Activated naive CD4-positive, alpha-beta T cell treated with anti-CD3 and anti-CD28 coated beads, Interleukin-2, amount 50 U/mL, for 72 hours (primary cell): ENCODE data around the gene SMS. TPM values are rescaled to one million over a fixed set of nuclear protein-coding genes. Genes with fewer than 3 reads are reported as not detected.
A peak's percentile ranks its signal among the peaks of the same experiment; 100 is the strongest.

Experiments
- ATAC-seq, 2 donors: fragments of 150-1000 bp; cut with Tn5 transposase; 2 replicates each; pipeline ENCODE4 v1.10.0; 2021; ENCODE audit warnings: mild to moderate bottlenecking in 2 of 2, moderate library complexity in 2 of 2
- DNase-seq, 2 donors: peaks; one replicate each; pipeline ENCODE4 v3.0.0; 2021 to 2022; ENCODE audit warnings: low spot score in 2 of 2
- H3K27ac Mint-ChIP-seq, 2 donors: one replicate each; pipeline ENCODE4 v1.8.0; 2022; ENCODE audit warnings: mild to moderate bottlenecking in 2 of 2, mixed read lengths in 2 of 2
- H3K36me3 Mint-ChIP-seq, 2 donors: one replicate each; pipeline ENCODE4 v1.8.0; 2022; ENCODE audit warnings: mixed read lengths in 2 of 2
- H3K9me3 Mint-ChIP-seq, 2 donors: one replicate each; pipeline ENCODE4 v1.8.0; 2022; ENCODE audit warnings: mixed read lengths in 2 of 2
- total RNA-seq, 2 donors: library from RNA; stranded (reverse); gene quantifications; one replicate each; pipeline ENCODE4 v1.2.3, GENCODE V29; 2022

The SMS gene
- total RNA-seq, 2 donors from 2014 or later: 38.0 to 105 TPM

DNA sequence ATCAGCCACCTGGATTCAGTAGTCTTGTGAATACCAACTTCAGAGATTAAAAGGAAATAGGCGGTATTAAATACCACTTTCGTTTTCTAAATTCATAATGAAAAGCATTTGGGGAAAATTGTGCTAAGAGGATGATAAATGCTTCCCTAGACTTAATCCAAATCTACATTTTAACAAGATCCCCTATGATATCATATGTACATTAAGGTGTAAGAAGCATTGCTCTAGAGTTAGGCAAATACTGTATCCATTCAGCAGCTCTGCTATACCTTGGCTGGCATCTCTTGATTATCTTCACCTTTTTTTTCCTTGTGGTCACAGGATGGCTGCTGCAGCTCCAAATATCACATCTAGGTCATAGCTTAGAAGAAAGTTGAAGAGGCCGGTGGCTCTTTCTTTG is 51.0 kb downstream of the SMS start:
- peak; percentile 40 to 46 for ATAC-seq
- H3K27ac Mint-ChIP-seq: peak overlapping the region; percentile 44 to 54

DNA sequence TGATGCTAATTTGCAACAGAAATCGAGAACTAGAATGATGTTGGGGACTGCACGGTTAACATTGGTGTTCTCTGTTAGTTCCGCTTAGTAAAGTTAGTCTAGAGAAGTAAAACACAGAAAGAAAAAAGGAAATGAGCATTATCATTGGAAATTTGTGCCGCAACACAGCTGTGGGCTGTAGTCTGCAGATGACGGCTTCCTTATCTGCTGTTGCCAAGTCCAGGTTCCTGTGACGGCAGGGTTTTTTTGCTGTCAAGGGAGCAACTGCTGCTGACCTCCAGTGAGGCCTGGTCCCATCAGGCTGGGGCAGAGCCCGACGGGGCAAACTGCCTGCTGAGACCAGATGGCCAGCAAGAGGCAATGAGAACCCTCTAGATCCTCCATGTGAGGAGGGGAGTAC is 52.8 kb downstream of the SMS start:
- Mint-ChIP-seq H3K9me3 (no peaks in the 10 kb centered on the region), H3K36me3 (peaks cover 0 to 25% of the 10 kb centered on the region in 2 donors), H3K27ac (no peak overlapping the region)
- DNase-seq (no peak), ATAC-seq (no peak)

More for the DNA sequence above, 51.0 kb downstream of the SMS start:
- no peak for DNase-seq
- Mint-ChIP-seq H3K36me3 (peaks cover 0 to 31% of the 10 kb centered on the region in 2 donors), H3K9me3 (no peaks in the 10 kb centered on the region)

DNA sequence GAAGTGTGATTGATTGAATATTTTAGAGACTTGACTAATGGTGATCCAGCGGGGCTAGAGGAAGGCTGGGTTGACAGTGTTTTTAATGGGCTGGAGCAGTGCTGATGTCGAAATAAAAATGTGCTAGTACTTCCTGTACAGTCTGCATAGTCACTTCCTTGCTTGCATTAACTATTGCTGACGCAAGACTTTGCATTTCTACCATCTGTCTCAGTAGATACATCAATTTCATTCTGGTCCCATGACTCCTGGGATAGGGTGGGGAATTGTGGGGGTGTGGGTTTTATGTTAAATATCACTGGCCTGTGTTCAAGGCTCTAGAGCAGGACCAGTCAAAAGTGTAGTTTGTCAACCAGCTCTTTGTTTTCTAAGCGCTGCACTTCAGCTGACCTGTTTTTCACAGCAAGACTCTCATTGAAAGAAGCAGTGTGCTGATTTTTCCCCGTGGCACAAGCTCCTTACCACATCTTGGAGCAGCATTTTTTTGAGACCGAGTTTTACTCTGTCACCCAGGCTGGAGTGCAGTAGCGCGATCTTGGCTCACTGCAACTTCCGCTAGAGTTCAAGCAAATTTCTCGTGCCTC is 56.5 kb downstream of the SMS start:
- no peak overlapping the region for H3K27ac Mint-ChIP-seq
- DNase-seq: no peak
- H3K36me3 Mint-ChIP-seq: peaks cover 0 to 14% of the 10 kb centered on the region in 2 donors
- ATAC-seq: no peak
- no peaks in the 10 kb centered on the region for H3K9me3 Mint-ChIP-seq

DNA sequence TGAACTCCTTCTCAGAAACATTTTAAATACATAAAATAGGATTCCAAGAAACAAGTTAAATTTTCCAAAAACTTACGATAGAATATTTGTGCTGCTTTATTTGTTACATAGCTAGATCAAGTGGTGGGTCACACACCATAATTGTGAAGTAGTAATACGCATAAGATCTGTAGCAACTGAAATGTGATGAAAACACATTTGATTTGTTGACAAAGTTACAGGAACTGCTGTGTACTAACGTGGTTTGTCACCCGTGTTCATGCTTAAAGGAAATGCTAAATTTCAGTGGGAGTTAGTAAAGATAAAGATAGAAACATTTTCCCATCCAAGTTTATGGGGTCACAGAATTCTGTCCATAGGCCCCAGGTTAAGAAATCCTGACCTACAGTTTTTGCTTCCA is 57.5 kb downstream of the SMS start:
- H3K27ac Mint-ChIP-seq: no peak overlapping the region
- no peaks in the 10 kb centered on the region for H3K9me3 Mint-ChIP-seq
- ATAC-seq: no peak
- H3K36me3 Mint-ChIP-seq: peaks cover 5 to 20% of the 10 kb centered on the region in 2 donors
- DNase-seq: no peak

DNA sequence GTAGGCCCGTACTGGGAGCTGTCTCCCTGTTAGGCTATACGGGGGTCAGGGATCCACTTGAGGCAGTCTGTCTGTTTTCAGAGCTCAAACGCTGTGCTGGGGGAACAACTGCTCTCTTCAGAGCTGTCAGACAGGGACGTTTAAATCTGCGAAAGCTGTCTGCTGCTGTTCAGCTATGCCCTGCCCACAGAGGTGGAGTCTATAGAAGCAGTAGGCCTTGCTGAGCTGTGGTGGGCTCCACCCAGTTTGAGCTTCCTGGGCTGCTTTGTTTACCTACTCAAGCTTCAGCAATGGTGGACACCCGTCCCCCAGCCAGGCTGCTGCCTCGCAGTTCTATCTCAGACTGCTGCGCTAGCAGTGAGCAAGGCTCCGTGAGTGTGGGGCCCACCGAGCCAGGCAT is 64.4 kb downstream of the SMS start:
- DNase-seq: no peak
- peaks cover 12 to 19% of the 10 kb centered on the region in 2 donors for H3K36me3 Mint-ChIP-seq
- no peaks in the 10 kb centered on the region for H3K9me3 Mint-ChIP-seq
- ATAC-seq: no peak
- H3K27ac Mint-ChIP-seq: no peak overlapping the region

DNA sequence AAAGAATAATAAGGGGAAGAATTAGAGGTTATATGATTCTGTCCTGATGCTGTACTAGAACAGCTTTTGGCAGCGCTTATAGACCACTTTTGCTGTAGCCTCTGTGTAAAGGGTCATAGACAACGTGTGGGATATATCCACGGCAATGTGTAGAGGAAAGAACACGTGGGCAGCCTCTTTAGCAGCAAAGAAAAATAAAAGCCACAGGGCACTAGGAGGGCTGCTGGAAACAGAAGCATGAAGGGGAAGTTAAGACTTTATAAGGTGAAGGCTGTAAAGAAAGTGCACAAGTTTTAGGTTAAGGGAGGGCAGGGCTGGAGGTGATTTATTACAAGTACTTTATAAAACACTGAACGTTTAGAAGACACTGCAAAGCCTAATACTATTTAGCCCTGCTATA is 71.5 kb downstream of the SMS start:
- H3K9me3 Mint-ChIP-seq: peaks cover 0 to 4% of the 10 kb centered on the region in 2 donors
- no peak for ATAC-seq
- no peaks in the 10 kb centered on the region for H3K36me3 Mint-ChIP-seq
- H3K27ac Mint-ChIP-seq: no peak overlapping the region
- DNase-seq: no peak

DNA sequence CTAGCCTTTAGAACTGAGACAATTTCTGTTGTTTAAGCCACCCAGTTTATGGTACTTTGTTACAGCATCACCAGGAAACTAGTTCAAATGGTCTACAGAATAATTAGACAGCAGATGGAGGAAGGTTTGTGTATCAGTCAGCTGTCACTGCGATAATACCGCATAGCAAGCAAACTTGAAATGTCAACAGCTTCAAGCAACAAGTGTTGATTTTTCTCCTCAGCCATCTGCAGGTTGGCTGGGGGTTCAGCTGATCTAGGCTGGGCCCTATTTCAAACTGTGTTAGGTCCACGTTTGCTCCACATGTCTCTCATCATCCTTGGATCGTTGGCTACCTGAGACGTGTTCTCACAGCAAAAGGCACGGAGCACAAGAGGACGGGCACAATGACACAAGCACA is 72.4 kb downstream of the SMS start:
- Mint-ChIP-seq H3K27ac (no peak overlapping the region), H3K9me3 (peaks cover 0 to 4% of the 10 kb centered on the region in 2 donors), H3K36me3 (no peaks in the 10 kb centered on the region)
- no peak for ATAC-seq
- no peak for DNase-seq

DNA sequence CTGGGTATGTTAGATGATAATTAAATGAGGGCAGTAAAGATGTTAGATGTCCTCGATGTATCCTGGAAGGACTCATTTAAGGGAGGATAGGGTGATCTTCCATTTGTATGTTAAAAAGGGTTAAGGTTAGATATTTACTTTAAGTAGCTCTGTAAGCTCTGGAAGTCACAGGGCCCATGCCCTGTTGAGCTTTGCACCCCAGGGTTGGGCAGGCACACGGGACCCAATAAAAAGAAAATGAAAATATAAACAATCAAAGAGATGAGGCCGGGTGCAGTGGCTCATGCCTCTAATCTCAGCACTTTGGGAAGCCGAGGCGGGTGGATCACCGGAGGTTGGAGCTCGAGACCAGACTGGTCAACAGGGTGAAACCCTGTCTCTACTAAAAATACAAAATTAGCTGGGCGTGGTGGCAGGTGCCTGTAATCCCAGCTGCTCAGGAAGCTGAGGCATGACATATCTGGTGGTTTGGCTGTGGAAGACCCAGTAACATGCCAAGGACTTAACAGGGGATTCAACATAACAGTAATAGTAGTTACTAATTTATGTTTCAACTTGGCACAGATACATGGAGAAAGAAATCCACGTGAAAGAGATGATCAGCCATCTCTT is 74.7 kb downstream of the SMS start:
- DNase-seq: no peak
- no peak for ATAC-seq
- H3K36me3 Mint-ChIP-seq: no peaks in the 10 kb centered on the region
- H3K27ac Mint-ChIP-seq: no peak overlapping the region
- peaks cover 0 to 1% of the 10 kb centered on the region in 2 donors for H3K9me3 Mint-ChIP-seq

DNA sequence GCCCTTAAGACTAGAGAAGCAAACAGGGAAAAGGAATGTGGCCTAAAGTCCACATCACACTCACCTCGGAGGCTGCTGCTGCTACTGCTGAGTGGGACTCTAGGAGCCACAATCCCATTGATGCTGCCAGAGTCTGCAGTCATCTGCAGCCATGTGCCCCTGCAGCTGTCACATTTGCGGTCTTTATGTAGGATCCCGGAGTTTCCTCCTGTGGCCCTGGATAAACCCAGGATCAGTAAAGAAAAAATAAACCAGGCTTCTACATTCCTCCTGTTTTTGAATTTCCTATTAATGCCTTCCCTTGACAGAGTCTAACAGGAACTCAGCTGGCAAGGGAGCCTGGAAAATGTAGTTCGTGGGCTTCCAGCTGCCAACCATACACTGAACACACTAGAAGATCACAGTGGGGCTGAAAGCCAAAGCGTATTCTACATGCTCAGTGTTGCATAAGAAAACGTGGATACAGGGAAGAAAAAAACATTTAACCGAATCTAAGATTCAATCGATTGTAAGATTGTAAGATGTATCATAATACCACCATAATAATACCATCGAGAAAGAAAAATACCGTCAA is 81.3 kb downstream of the SMS start:
- no peak overlapping the region for H3K27ac Mint-ChIP-seq
- ATAC-seq (no peak), DNase-seq (no peak)
- H3K9me3 Mint-ChIP-seq: no peaks in the 10 kb centered on the region
- H3K36me3 Mint-ChIP-seq: no peaks in the 10 kb centered on the region

DNA sequence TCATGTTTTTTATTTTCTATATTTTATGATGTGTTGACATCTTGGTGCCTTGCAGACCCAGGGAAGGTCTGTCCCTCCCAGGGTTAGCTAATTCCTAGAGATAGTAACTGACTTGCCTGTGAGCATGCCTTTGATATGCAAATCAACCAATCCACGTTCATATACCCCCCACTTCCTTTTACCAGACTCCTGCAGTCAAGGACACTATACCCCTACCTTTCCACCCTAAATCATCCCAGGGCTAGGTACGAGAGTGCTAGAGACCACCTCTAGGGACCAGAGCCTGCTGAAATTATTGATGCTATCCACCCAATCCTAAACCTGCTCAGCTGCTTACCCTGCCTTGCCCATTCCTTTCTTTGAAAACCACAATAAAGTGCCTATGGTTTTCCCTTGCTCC is 84.1 kb downstream of the SMS start:
- ATAC-seq: no peak
- H3K36me3 Mint-ChIP-seq: peaks cover 0 to 7% of the 10 kb centered on the region in 2 donors

DNA sequence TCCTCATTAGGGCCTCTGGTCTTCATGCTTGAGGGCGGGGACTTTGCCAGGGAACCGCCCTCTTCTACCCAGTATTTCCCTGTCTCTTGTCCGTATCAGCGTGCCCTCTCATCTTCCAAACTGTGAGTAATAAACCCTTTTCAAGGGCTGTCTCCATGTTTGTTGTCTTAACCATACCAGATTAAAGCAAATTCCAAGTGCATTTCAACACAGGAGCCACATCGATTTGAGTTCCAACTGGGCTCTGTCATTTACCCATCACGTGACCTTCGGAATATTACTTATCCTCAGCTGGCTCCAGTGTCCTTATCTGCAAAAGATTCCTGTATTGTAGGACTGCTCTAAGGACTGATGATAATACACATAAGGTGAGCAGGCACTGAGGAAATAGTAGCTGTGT is 85.2 kb downstream of the SMS start:
- Mint-ChIP-seq H3K9me3 (no peaks in the 10 kb centered on the region), H3K27ac (no peak overlapping the region), H3K36me3 (peaks cover 0 to 7% of the 10 kb centered on the region in 2 donors)
- no peak for DNase-seq
- no peak for ATAC-seq

More for the DNA sequence above, 84.1 kb downstream of the SMS start:
- Mint-ChIP-seq H3K27ac (no peak overlapping the region), H3K9me3 (no peaks in the 10 kb centered on the region)
- DNase-seq: no peak

DNA sequence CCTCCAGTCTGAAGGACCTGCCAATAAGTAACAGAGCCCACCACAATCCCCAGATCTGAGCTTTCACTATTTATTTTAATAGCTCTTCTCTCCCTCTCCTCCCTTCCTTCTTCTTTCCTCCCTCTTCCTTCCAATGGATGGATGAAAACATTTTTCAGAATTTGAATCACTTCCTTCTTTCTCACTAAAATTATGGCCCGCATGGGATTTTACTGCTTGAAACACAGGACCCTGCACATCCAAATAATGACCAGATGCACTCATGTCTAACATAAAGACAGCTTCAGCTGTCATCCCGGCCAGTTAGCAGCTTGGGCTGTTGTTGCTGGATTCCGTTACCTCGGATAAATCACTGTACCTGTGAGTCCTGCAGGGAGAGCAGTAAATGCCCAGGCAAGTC is 86.2 kb downstream of the SMS start:
- peaks cover 0 to 7% of the 10 kb centered on the region in 2 donors for H3K36me3 Mint-ChIP-seq
- ATAC-seq: no peak
- H3K27ac Mint-ChIP-seq: no peak overlapping the region
- DNase-seq: no peak
- no peaks in the 10 kb centered on the region for H3K9me3 Mint-ChIP-seq

DNA sequence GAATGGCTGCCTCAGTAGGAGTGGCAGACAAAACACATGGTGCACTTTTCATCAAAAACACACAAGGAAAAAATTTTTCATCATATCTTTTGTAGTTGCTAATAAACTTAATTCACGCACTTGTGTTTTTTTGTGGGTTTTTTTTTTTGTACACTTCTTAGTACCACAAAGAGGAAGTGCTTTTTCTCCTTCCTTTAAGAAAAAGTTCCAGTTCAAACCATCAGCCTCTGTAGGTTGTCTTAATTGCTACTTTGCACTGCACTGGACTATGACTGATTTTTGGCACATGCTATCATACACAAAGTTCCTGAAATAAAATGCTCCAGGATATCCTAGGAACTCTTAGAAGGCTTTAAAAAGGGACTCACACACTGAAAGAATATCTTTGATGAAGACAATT is 91.6 kb downstream of the SMS start, which contains the start of gene PHEX:
Gene PHEX (plus strand): TSS at position 242 of the 400 bp plus-strand sequence. CDS start 681 bp downstream, outside the sequence.
- ATAC-seq: no peak
- no peak within 1 kb of the TSS for H3K27ac Mint-ChIP-seq
- no peak for DNase-seq
- H3K36me3 Mint-ChIP-seq: peaks cover 0 to 7% of the 10 kb centered on the region in 2 donors
- no peaks in the 10 kb centered on the region for H3K9me3 Mint-ChIP-seq

DNA sequence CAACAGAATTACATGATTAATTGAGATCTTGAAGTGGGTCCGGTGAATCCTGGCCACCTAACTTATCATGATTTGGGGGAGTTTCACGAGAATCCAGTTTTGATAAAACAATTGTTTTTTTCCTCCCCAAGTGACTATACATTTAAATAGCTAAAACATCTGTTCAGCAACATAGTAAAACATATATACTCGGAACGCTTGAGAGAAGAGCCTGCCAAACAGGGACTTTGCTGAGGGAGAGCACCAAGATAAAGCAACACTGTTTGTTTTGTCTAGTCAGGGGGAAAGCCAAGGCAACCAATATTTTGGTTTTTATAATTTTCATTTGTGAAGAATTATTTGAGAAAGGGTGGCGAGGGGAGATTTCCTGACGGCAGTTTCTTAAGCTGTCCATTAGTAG is 92.0 kb downstream of the SMS start:
- no peak for DNase-seq
- H3K36me3 Mint-ChIP-seq: peaks cover 0 to 4% of the 10 kb centered on the region in 2 donors
- ATAC-seq: no peak
- no peak overlapping the region for H3K27ac Mint-ChIP-seq
- H3K9me3 Mint-ChIP-seq: no peaks in the 10 kb centered on the region

DNA sequence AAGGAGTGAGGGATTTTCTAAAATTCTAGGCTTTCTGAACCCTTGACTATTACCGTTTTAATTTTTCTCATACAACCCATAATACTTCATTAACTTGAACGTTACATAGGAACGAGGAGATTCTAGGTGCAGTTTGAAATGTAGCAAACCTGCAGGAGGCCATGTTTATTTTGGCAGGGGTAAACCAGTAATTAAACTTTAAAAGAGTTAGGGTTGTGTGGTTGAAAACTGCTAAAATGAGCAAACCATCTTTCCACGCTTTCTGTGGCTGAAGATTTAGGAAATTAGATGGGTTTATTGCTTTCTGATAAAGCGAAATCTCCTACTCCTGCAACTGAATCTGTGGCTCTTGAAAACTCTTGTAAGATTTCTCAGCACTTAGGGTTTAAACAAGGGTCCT is 93.3 kb downstream of the SMS start:
- no peaks in the 10 kb centered on the region for H3K36me3 Mint-ChIP-seq
- H3K27ac Mint-ChIP-seq: no peak overlapping the region
- ATAC-seq (no peak), DNase-seq (no peak)
- H3K9me3 Mint-ChIP-seq: no peaks in the 10 kb centered on the region

DNA sequence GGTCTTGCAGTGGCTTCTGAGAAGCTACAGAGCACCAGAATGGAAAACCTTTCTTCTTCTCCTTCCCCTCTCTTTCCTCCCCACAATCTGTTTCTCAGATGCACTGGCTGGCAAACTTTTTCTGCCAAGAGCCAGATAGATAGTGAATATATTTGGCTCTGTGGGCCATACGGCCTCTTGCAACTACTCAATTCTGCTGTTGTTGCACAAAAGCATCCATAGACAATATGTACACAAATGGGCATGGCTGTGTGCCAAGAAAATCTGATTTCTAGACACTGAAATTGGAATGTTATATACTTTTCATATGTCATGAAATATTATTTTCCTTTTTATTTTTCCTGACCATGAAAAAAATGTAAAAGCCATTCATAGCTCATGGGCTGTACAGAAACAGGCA is 94.7 kb downstream of the SMS start:
- no peaks in the 10 kb centered on the region for H3K9me3 Mint-ChIP-seq
- no peaks in the 10 kb centered on the region for H3K36me3 Mint-ChIP-seq
- H3K27ac Mint-ChIP-seq: no peak overlapping the region
- ATAC-seq (no peak), DNase-seq (no peak)

DNA sequence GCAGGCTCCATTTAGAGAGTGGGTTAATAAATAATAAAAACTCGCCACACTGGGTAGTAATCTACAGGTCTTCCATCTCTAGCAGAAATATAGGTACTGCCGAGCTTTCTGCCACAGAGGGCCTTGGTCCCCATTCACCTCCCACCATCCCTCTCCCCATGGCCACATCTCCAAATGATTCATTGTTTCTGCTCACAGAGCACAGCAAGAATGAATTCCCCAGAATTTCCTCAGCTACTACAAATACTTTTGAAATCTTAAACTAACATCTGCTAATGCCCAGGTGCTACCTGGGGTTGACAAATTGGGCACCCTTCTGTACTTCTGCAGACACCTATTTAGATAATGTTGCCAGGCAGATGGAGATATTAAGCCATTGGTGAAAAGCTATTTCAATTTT is 96.7 kb downstream of the SMS start:
- Mint-ChIP-seq H3K9me3 (no peaks in the 10 kb centered on the region), H3K36me3 (no peaks in the 10 kb centered on the region), H3K27ac (no peak overlapping the region)
- ATAC-seq (no peak), DNase-seq (no peak)
